B cell (primary cell): ENCODE measurements around the gene CTSA. TPM values are rescaled to one million over a fixed set of nuclear protein-coding genes. Genes with fewer than 3 reads are reported as not detected.

Source experiments
- ATAC-seq: fragments of 200-7000 bp; cut with Tn5 transposase; one replicate; pipeline ENCODE4 v1.10.0; 2021; ENCODE audit warnings: low read depth, mild to moderate bottlenecking, moderate number of reproducible peaks, moderate library complexity
- CTCF ChIA-PET: fragments of 350-600 bp; sonication (Branson Sonifier 250); formaldehyde crosslinking; loops from one replicate; lab custom pipeline; 2021; ENCODE audit warnings: antibody characterized with exemption, inconsistent platforms; lab: Charles Lee
- POLR2A ChIA-PET: fragments of 350-600 bp; sonication (Branson Sonifier 250); formaldehyde crosslinking; loops from one replicate; lab custom pipeline; 2021; ENCODE audit warnings: antibody characterized with exemption; lab: Charles Lee
- DNase-seq: peaks from one replicate; pipeline ENCODE4 v3.0.0; 2013
- H2AFZ ChIP-seq: 2 replicates; pipeline ENCODE4 v1.6.1; 2012; ENCODE audit warnings: mild to moderate bottlenecking, low read depth, low read length; ENCODE audit not compliant: insufficient read depth, poor library complexity, severe bottlenecking
- H3K27ac ChIP-seq, 2 donors: 1 replicate in 1 of 2; 2 replicates in 1 of 2; pipeline ENCODE4 v1.5.1; 2012 to 2013; ENCODE audit warnings: low read length in 2 of 2, mild to moderate bottlenecking in 2 of 2, moderate library complexity in 1 of 2
- H3K27me3 ChIP-seq, 4 experiments: fragments of 200-600 bp in 1 of 4; sonication (generic) in 1 of 4; replicated peaks in 1 of 4; 1 replicate in 2 of 4; 2 replicates in 2 of 4; pipeline versions ENCODE4 v1.6.1 to v1.7.0; 2013 to 2016; ENCODE audit warnings: low read length in 3 of 4, mild to moderate bottlenecking in 2 of 4, mixed read lengths in 1 of 4, moderate library complexity in 1 of 4; ENCODE audit not compliant: insufficient read depth in 4 of 4, control insufficient read depth in 3 of 4; ENCODE audit errors: control extremely low read depth in 1 of 4
- H3K36me3 ChIP-seq, 2 experiments: replicated peaks in 1 of 2; 1 replicate in 1 of 2; 2 replicates in 1 of 2; pipeline versions ENCODE4 v1.6.1 to v1.7.1; 2013; ENCODE audit warnings: low read length in 1 of 2; ENCODE audit not compliant: insufficient read depth in 2 of 2, control insufficient read depth in 1 of 2; ENCODE audit errors: control extremely low read depth in 1 of 2, extremely low read depth in 1 of 2
- H3K4me1 ChIP-seq, 2 donors: fragments of 200-600 bp in 1 of 2; sonication (generic) in 1 of 2; 1 replicate in 1 of 2; 2 replicates in 1 of 2; pipeline versions ENCODE4 v1.5.1 to v1.6.1; 2013 to 2017; ENCODE audit warnings: low read length in 2 of 2; ENCODE audit not compliant: control insufficient read depth in 2 of 2, insufficient read depth in 2 of 2
- H3K4me2 ChIP-seq: replicated peaks from 2 replicates; pipeline ENCODE3; 2012; ENCODE audit warnings: mild to moderate bottlenecking, low read depth, low read length; ENCODE audit not compliant: poor library complexity, severe bottlenecking
- H3K4me3 ChIP-seq, 5 experiments: fragments of 200-600 bp in 1 of 5; sonication (generic) in 1 of 5; 1 replicate in 3 of 5; 2 replicates in 2 of 5; pipeline versions ENCODE4 v1.5.1 to v1.7.0; 2011 to 2016; ENCODE audit warnings: low read length in 4 of 5, mild to moderate bottlenecking in 4 of 5, low read depth in 2 of 5, control low read depth in 1 of 5, moderate library complexity in 1 of 5; ENCODE audit not compliant: insufficient read depth in 1 of 5; ENCODE audit errors: control extremely low read depth in 1 of 5, extremely low read depth in 1 of 5
- H3K79me2 ChIP-seq: fragments of 200-600 bp; sonication (generic); one replicate; pipeline ENCODE4 v1.6.0; 2016; ENCODE audit warnings: low read length; ENCODE audit not compliant: control insufficient read depth, insufficient read depth
- H3K9ac ChIP-seq: fragments of 200-600 bp; sonication (generic); 2 replicates; pipeline ENCODE4 v1.6.1; 2017; ENCODE audit warnings: mild to moderate bottlenecking, low read length, moderate library complexity
- H3K9me3 ChIP-seq, 3 donors: one replicate each; pipeline versions ENCODE4 v1.6.1 to v1.7.1; 2013; ENCODE audit warnings: low read length in 2 of 3; ENCODE audit not compliant: control insufficient read depth in 2 of 3, insufficient read depth in 1 of 3; ENCODE audit errors: control extremely low read depth in 1 of 3
- H4K20me1 ChIP-seq: 2 replicates; pipeline ENCODE4 v1.6.0; 2012; ENCODE audit warnings: mild to moderate bottlenecking, low read length; ENCODE audit not compliant: insufficient read depth, control insufficient read depth, poor library complexity, severe bottlenecking
- H3K27ac Mint-ChIP-seq: one replicate; pipeline ENCODE4 v1.8.0; 2021; ENCODE audit warnings: mixed read lengths
- H3K27me3 Mint-ChIP-seq: one replicate; pipeline ENCODE4 v1.8.0; 2021; ENCODE audit warnings: mixed read lengths
- H3K4me1 Mint-ChIP-seq: one replicate; pipeline ENCODE4 v1.8.0; 2021; ENCODE audit warnings: mixed read lengths
- H3K4me3 Mint-ChIP-seq: one replicate; pipeline ENCODE4 v1.8.0; 2021; ENCODE audit warnings: mixed read lengths
- H3K9me3 Mint-ChIP-seq: one replicate; pipeline ENCODE4 v1.8.0; 2022; ENCODE audit warnings: mixed read lengths; ENCODE audit not compliant: insufficient read depth
- CTCF ChIP-seq: fragments of 200-600 bp; IDR thresholded peaks from one replicate; pipeline ENCODE4 v1.8.0; 2022; ENCODE audit warnings: antibody characterized with exemption, mild to moderate bottlenecking
- EZH2 ChIP-seq: IDR thresholded peaks from 2 replicates; pipeline ENCODE4 v1.6.1; 2012; ENCODE audit warnings: borderline replicate concordance, low read depth, mild to moderate bottlenecking, moderate library complexity, low read length; ENCODE audit not compliant: insufficient read depth, poor library complexity, severe bottlenecking
- WGBS: methylation state at CpG from one replicate; pipeline ENCODE4 v1.1.5; 2013; ENCODE audit warnings: missing lambda C conversion rate; ENCODE audit not compliant: insufficient coverage; 5-methylcytosine and 5-hydroxymethylcytosine counted together
- intact Hi-C: fragments of 100-400 bp; cut with micrococcal nuclease; formaldehyde crosslinking; loops from one replicate; pipeline ENCODE4 v1.10.0; 2022
- polyA plus RNA-seq: library from polyadenylated mRNA; depleted of rRNA; stranded (reverse); fragments of >200 nt; gene quantifications from 2 replicates; pipeline ENCODE4 v1.2.3, GENCODE V29; 2012
- total RNA-seq, 2 donors: library from RNA; stranded (reverse); fragments of 120-200 nt in 1 of 2; gene quantifications; 1 replicate in 1 of 2; 2 replicates in 1 of 2; pipeline versions ENCODE4 v1.2.3 to v1.2.4, GENCODE V29; 2013 to 2022

The CTSA gene
- total and polyA plus RNA-seq, 2 donors (not counting 1 experiment from before 2014, with no cell fraction given): 100 to 107 TPM

- H4K20me1 ChIP-seq: no peaks in the 10 kb centered on the region
- ChIA-PET POLR2A (no interaction called here), CTCF (no interaction called here)
- no peak overlapping the region for H3K4me2 ChIP-seq
- no peak overlapping the region for H3K9ac ChIP-seq
- H3K27ac Mint-ChIP-seq: no peak overlapping the region
- intact Hi-C loops: no loop called here
- ATAC-seq (no peak), DNase-seq (no peak)
- no peak overlapping the region for H3K27ac ChIP-seq
- H3K4me1 Mint-ChIP-seq: no peaks in the 10 kb centered on the region
- no peaks in the 10 kb centered on the region for H3K36me3 ChIP-seq
- TF ChIP-seq CTCF (no peak), EZH2 (no peak)
- H3K4me1 ChIP-seq: no peaks in the 10 kb centered on the region
- no peaks in the 10 kb centered on the region for H3K9me3 Mint-ChIP-seq
- peaks cover 0 to 28% (median 5%) of the 10 kb centered on the region in 4 experiments for H3K27me3 ChIP-seq
- no peak overlapping the region for H2AFZ ChIP-seq
- H3K9me3 ChIP-seq: no peaks in the 10 kb centered on the region
- no peaks in the 10 kb centered on the region for H3K79me2 ChIP-seq
- no peak overlapping the region for H3K4me3 Mint-ChIP-seq
- peaks cover 33% of the 10 kb centered on the region for H3K27me3 Mint-ChIP-seq
- no peak overlapping the region for H3K4me3 ChIP-seq
- WGBS: 91% methylated on average over 4 of the region's 5 CpGs
These were observed 27.1 kb downstream of the CTSA start for GRCh38 chr20:45918182-45918737.

DNA sequence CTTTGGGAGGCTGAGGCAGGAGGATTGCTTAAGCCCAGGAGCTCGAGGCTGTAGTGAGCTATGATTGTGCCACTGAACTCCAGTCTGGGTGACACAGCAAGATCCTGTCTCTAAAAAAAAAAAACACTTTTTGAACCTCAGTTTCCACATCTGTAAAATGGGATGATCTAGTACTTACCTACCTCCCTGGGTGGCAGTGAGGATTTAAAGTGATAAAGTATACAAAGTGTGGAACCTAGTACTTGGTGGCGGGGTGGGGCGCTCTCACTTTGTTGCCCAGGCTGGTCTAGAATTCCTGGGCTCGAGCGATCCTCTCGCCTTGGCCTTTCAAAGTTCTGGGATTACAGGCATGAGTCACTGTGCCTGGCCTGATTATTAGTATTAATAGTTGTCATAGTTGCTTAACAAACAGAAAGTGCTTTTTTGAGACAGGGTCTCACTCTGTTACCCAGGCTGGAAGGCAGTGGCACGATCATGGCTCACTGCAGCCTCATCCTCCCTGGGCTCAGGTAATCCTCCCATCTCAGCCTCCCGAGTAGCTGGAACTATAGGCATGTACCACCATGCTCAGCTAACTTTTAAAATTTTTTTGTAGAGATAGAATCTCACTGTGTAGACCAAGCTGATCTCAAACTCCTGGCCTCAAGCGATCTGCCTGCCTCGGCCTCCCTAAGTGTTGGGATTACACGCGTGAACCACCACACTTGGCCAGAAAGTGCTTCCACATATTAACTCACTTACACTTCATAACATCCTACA, 27.8 kb downstream of the CTSA start:
- ChIA-PET POLR2A (no interaction called here), CTCF (interaction anchor here (0.9 kb wide), 1 partner anchor 95 kb away, joined by 3 read pairs; no protein-coding TSS in a partner anchor)
- H3K36me3 ChIP-seq: no peaks in the 10 kb centered on the region
- Mint-ChIP-seq H3K27me3 (peaks cover 33% of the 10 kb centered on the region), H3K27ac (no peak overlapping the region), H3K9me3 (no peaks in the 10 kb centered on the region), H3K4me3 (no peak overlapping the region), H3K4me1 (no peaks in the 10 kb centered on the region)
- H2AFZ ChIP-seq: no peak overlapping the region
- H3K79me2 ChIP-seq: no peaks in the 10 kb centered on the region
- H3K4me1 ChIP-seq: no peaks in the 10 kb centered on the region
- no peaks in the 10 kb centered on the region for H4K20me1 ChIP-seq
- WGBS: 97% methylated on average over 10 of the region's 12 CpGs
- H3K4me2 ChIP-seq: no peak overlapping the region
- no peak overlapping the region for H3K27ac ChIP-seq
- ATAC-seq: no peak
- no peak for DNase-seq
- H3K27me3 ChIP-seq: peaks cover 0 to 28% (median 5%) of the 10 kb centered on the region in 4 experiments
- H3K9me3 ChIP-seq: no peaks in the 10 kb centered on the region
- intact Hi-C loops: no loop called here
- no peak overlapping the region for H3K4me3 ChIP-seq
- no peak overlapping the region for H3K9ac ChIP-seq
- TF ChIP-seq EZH2 (no peak), CTCF (no peak)
